H9 (cell line): ENCODE results near the gene LRRFIP1. TPM values are rescaled to one million over a fixed set of nuclear protein-coding genes. Genes with fewer than 3 reads are reported as not detected.

Experiments
- DNase-seq: peaks from one replicate; pipeline ENCODE4 v3.0.0-alpha.2; 2017
- H2AFZ ChIP-seq: one replicate; pipeline ENCODE4 v1.6.1; 2013; ENCODE audit warnings: mild to moderate bottlenecking, low read length, control low read depth, moderate library complexity
- H2AK5ac ChIP-seq: 2 replicates; pipeline ENCODE4 v1.6.1; 2013; ENCODE audit warnings: low read length, control low read depth, mixed read lengths; ENCODE audit not compliant: insufficient read length
- H2BK120ac ChIP-seq: one replicate; pipeline ENCODE4 v1.6.1; 2013; ENCODE audit warnings: low read depth, mild to moderate bottlenecking, low read length, control low read depth, inconsistent platforms; ENCODE audit not compliant: poor library complexity, severe bottlenecking
- H2BK12ac ChIP-seq: 2 replicates; pipeline ENCODE4 v1.6.1; 2013; ENCODE audit warnings: low read length, control low read depth, mixed read lengths, low read depth; ENCODE audit not compliant: insufficient read length
- H2BK15ac ChIP-seq: 2 replicates; pipeline ENCODE4 v1.6.1; 2013; ENCODE audit warnings: low read depth, low read length, control low read depth
- H2BK20ac ChIP-seq: one replicate; pipeline ENCODE4 v1.6.1; 2013; ENCODE audit warnings: low read depth, mild to moderate bottlenecking, low read length, control low read depth, inconsistent platforms; ENCODE audit not compliant: poor library complexity, severe bottlenecking
- H2BK5ac ChIP-seq: 2 replicates; pipeline ENCODE4 v1.6.1; 2013; ENCODE audit warnings: low read length, control low read depth, mixed read lengths; ENCODE audit not compliant: insufficient read length
- H3K14ac ChIP-seq: 2 replicates; pipeline ENCODE4 v1.6.1; 2013; ENCODE audit warnings: low read length, control low read depth; ENCODE audit not compliant: insufficient read depth
- H3K18ac ChIP-seq: 2 replicates; pipeline ENCODE4 v1.6.1; 2013; ENCODE audit warnings: low read depth, mild to moderate bottlenecking, mixed read lengths, low read length, control low read depth; ENCODE audit not compliant: insufficient read length
- H3K23ac ChIP-seq: 2 replicates; pipeline ENCODE4 v1.6.1; 2013; ENCODE audit warnings: low read length, control low read depth, mixed read lengths, low read depth; ENCODE audit not compliant: insufficient read length
- H3K23me2 ChIP-seq: 2 replicates; pipeline ENCODE4 v1.6.1; 2013; ENCODE audit warnings: low read depth, mild to moderate bottlenecking, mixed read lengths, low read length, control low read depth; ENCODE audit not compliant: insufficient read length, poor library complexity, severe bottlenecking
- H3K27ac ChIP-seq: 2 replicates; pipeline ENCODE4 v1.5.1; 2013; ENCODE audit warnings: low read length, control low read depth, mixed read lengths, low read depth; ENCODE audit not compliant: insufficient read length
- H3K27me3 ChIP-seq: 2 replicates; pipeline ENCODE4 v1.6.1; 2013; ENCODE audit warnings: low read length, control low read depth, inconsistent platforms; ENCODE audit not compliant: insufficient read depth
- H3K4ac ChIP-seq: 2 replicates; pipeline ENCODE4 v1.6.1; 2013; ENCODE audit warnings: low read depth, mild to moderate bottlenecking, control low read depth, inconsistent platforms, low read length, moderate library complexity
- H3K4me1 ChIP-seq: 2 replicates; pipeline ENCODE4 v1.6.1; 2013; ENCODE audit warnings: low read length, control low read depth, inconsistent platforms; ENCODE audit not compliant: insufficient read depth
- H3K4me2 ChIP-seq: 2 replicates; pipeline ENCODE4 v1.6.1; 2013; ENCODE audit warnings: low read length, control low read depth, mixed read lengths; ENCODE audit not compliant: insufficient read length, insufficient read depth
- H3K56ac ChIP-seq: 2 replicates; pipeline ENCODE4 v1.6.1; 2013; ENCODE audit warnings: low read depth, mild to moderate bottlenecking, mixed read lengths, low read length, control low read depth; ENCODE audit not compliant: insufficient read length
- H3K79me1 ChIP-seq: 2 replicates; pipeline ENCODE4 v1.6.1; 2013; ENCODE audit warnings: low read depth, mild to moderate bottlenecking, moderate library complexity, low read length, control low read depth, inconsistent platforms; ENCODE audit not compliant: insufficient read depth, poor library complexity, severe bottlenecking
- H3K79me2 ChIP-seq: 2 replicates; pipeline ENCODE4 v1.6.1; 2013; ENCODE audit warnings: low read length, control low read depth, inconsistent platforms; ENCODE audit not compliant: insufficient read depth
- H3K9ac ChIP-seq: 2 replicates; pipeline ENCODE4 v1.6.1; 2013; ENCODE audit warnings: low read length, control low read depth, mixed read lengths; ENCODE audit not compliant: insufficient read length; ENCODE audit errors: extremely low read depth
- H3K9me3 ChIP-seq: one replicate; pipeline ENCODE4 v1.6.1; 2013; ENCODE audit warnings: low read depth, low read length, inconsistent platforms; ENCODE audit not compliant: control insufficient read depth
- H3T11ph ChIP-seq: one replicate; pipeline ENCODE4 v1.6.1; 2013; ENCODE audit warnings: mild to moderate bottlenecking, low read length, control low read depth, inconsistent platforms
- H4K20me1 ChIP-seq: one replicate; pipeline ENCODE4 v1.6.1; 2013; ENCODE audit not compliant: control insufficient read depth, insufficient read length, insufficient read depth
- H4K5ac ChIP-seq: 2 replicates; pipeline ENCODE4 v1.6.1; 2013; ENCODE audit warnings: low read depth, mild to moderate bottlenecking, mixed read lengths, low read length, control low read depth; ENCODE audit not compliant: insufficient read length
- H4K8ac ChIP-seq: replicated peaks from 2 replicates; pipeline ENCODE4 v1.6.1; 2013; ENCODE audit warnings: low read length, control low read depth, mixed read lengths, low read depth; ENCODE audit not compliant: insufficient read length
- H4K91ac ChIP-seq: 2 replicates; pipeline ENCODE4 v1.6.1; 2013; ENCODE audit warnings: low read depth, mild to moderate bottlenecking, moderate library complexity, mixed read lengths, low read length, control low read depth; ENCODE audit not compliant: insufficient read length
- H3K27ac Mint-ChIP-seq, 3 experiments: 2 replicates in 2 of 3; 3 replicates in 1 of 3; pipeline ENCODE4 v1.8.0; 2020 to 2021; ENCODE audit warnings: mixed read lengths in 3 of 3, mild to moderate bottlenecking in 1 of 3, moderate library complexity in 1 of 3
- H3K27me3 Mint-ChIP-seq: 2 replicates; pipeline ENCODE4 v1.8.0; 2021; ENCODE audit warnings: low read depth, mild to moderate bottlenecking, moderate library complexity, mixed read lengths
- H3K36me3 Mint-ChIP-seq, 3 experiments: 2 replicates in 2 of 3; 3 replicates in 1 of 3; pipeline ENCODE4 v1.8.0; 2020 to 2021; ENCODE audit warnings: low read depth in 3 of 3, mixed read lengths in 3 of 3; ENCODE audit not compliant: insufficient read depth in 1 of 3
- H3K4me1 Mint-ChIP-seq, 2 experiments: 2 replicates each; pipeline ENCODE4 v1.8.0; 2020; ENCODE audit warnings: mixed read lengths in 2 of 2
- H3K4me3 Mint-ChIP-seq, 2 experiments: 2 replicates in 1 of 2; 3 replicates in 1 of 2; pipeline ENCODE4 v1.8.0; 2020 to 2021; ENCODE audit warnings: mild to moderate bottlenecking in 2 of 2, mixed read lengths in 2 of 2, moderate library complexity in 1 of 2
- H3K9me3 Mint-ChIP-seq, 2 experiments: 2 replicates in 1 of 2; 3 replicates in 1 of 2; pipeline ENCODE4 v1.8.0; 2020; ENCODE audit warnings: mild to moderate bottlenecking in 2 of 2, mixed read lengths in 2 of 2, moderate library complexity in 1 of 2
- CTCF ChIP-seq: fragments of 200-600 bp; sonication (generic); conservative IDR thresholded peaks from 3 replicates; pipeline ENCODE4 v1.8.0; 2021; ENCODE audit warnings: antibody characterized with exemption, mild to moderate bottlenecking
- WGBS: extraction: QIAGEN DNeasy Blood & Tissue Kit; methylation state at CpG from one replicate; pipeline ENCODE4 v1.1.7; 2013; ENCODE audit warnings: missing lambda C conversion rate, low lambda C conversion rate, mixed read lengths; ENCODE audit not compliant: insufficient read length; ENCODE audit errors: extremely low coverage; 5-methylcytosine and 5-hydroxymethylcytosine counted together
- total RNA-seq: library from RNA; stranded (reverse); gene quantifications from 2 replicates; pipeline ENCODE4 v1.2.1, GENCODE V29; 2021

Gene LRRFIP1
- total RNA-seq, 1 experiment from 2014 or later, result 38.5 TPM

DNA sequence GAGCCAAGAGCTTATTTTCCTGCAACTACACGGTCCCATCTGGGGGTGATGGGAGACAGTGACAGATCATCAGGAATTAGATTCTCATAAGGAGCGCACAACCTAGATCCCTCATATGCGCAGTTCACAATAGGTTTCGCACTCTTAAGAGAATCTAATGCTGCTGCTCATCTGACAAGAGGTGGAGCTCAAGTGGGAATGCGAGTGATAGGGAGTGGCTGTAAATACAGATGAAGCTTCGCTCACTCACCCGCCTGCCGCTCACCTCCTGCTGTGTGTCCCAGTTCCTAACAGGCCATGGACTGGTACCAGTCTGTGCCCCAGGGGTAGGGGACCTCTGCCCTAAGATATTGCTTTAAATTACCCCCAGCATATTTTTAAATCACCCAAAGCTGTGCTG is 10.8 kb downstream of the LRRFIP1 start:
- H3K56ac ChIP-seq, result no peak overlapping the region
- H3K27ac ChIP-seq, result no peak overlapping the region
- no peak overlapping the region for H2BK12ac ChIP-seq
- peaks cover 2% of the 10 kb centered on the region for H3K79me1 ChIP-seq
- H2BK15ac ChIP-seq, result no peak overlapping the region
- Mint-ChIP-seq H3K4me3 (no peak overlapping the region), H3K27me3 (no peaks in the 10 kb centered on the region; the same call in none of the 2 replicates), H3K9me3 (peaks cover 17 to 32% of the 10 kb centered on the region in 2 experiments), H3K4me1 (peaks cover 0 to 2% of the 10 kb centered on the region in 2 experiments; a peak in 1 of 4 replicates), H3K36me3 (peaks cover 39 to 47% (median 41%) of the 10 kb centered on the region in 3 experiments), H3K27ac (no peak overlapping the region)
- no peak overlapping the region for H2AK5ac ChIP-seq
- no peak overlapping the region for H3K9ac ChIP-seq
- no peak overlapping the region for H4K8ac ChIP-seq
- no peak overlapping the region for H3T11ph ChIP-seq
- no peak overlapping the region for H2BK5ac ChIP-seq
- H4K5ac ChIP-seq, result no peak overlapping the region
- H3K23me2 ChIP-seq, result no peaks in the 10 kb centered on the region
- WGBS, result no CpG with 5 or more reads among the region's 8 CpGs
- no peak overlapping the region for H3K23ac ChIP-seq
- no peak overlapping the region for H3K18ac ChIP-seq
- no peak overlapping the region for H4K91ac ChIP-seq
- no peak overlapping the region for H2BK120ac ChIP-seq
- no peak overlapping the region for H3K4me2 ChIP-seq
- H3K79me2 ChIP-seq, result no peaks in the 10 kb centered on the region
- H3K9me3 ChIP-seq, result no peaks in the 10 kb centered on the region
- no peak overlapping the region for H2BK20ac ChIP-seq
- H3K4ac ChIP-seq, result no peak overlapping the region
- H4K20me1 ChIP-seq, result no peaks in the 10 kb centered on the region
- H3K27me3 ChIP-seq, result no peaks in the 10 kb centered on the region
- no peak overlapping the region for H3K14ac ChIP-seq
- no peak overlapping the region for H2AFZ ChIP-seq
- DNase-seq, result no peak
- no peaks in the 10 kb centered on the region for H3K4me1 ChIP-seq
- TF ChIP-seq CTCF, result no peak
